ENCODE results near the gene DHRS2. TPM values are rescaled to one million over a fixed set of nuclear protein-coding genes. Genes with fewer than 3 reads are reported as not detected.

The DHRS2 gene
- total and polyA plus RNA-seq, 2 donors (not counting 1 experiment from before 2014, with no cell fraction given), result not detected

GRCh38 chr14:23692416-23692815, 56.3 kb downstream of the DHRS2 start:
- Histone ChIP-seq H3K9ac (ENCODE audit: low read length) (no peak overlapping the region), H2AFZ (ENCODE audit: insufficient read depth, low read depth, low read length, poor library complexity, severe bottlenecking) (no peak overlapping the region), H3K27ac (ENCODE audit: low read length in 2 of 2) (no peak overlapping the region), H4K20me1 (ENCODE audit: control insufficient read depth, insufficient read depth, low read length, poor library complexity, severe bottlenecking) (no peaks in the 10 kb centered on the region), H3K9me3 (ENCODE audit: control extremely low read depth in 1 of 3, control insufficient read depth in 2 of 3, insufficient read depth in 1 of 3, low read length in 2 of 3) (peaks cover 0 to 4% (median 1%) of the 10 kb centered on the region in 3 donors), H3K4me1 (ENCODE audit: control insufficient read depth in 2 of 2, insufficient read depth in 2 of 2, low read length in 2 of 2) (peaks cover 5 to 9% of the 10 kb centered on the region in 2 donors), H3K4me3 (ENCODE audit: control extremely low read depth in 1 of 5, extremely low read depth in 1 of 5, insufficient read depth in 1 of 5, low read depth in 2 of 5, low read length in 4 of 5) (no peak overlapping the region), H3K27me3 (replicated peaks in 1 of 4; ENCODE audit: control extremely low read depth in 1 of 4, control insufficient read depth in 3 of 4, insufficient read depth in 4 of 4, low read length in 3 of 4) (peaks cover 0 to 37% (median 20%) of the 10 kb centered on the region in 4 experiments), H3K79me2 (ENCODE audit: control insufficient read depth, insufficient read depth, low read length) (no peaks in the 10 kb centered on the region), H3K4me2 (replicated peaks; ENCODE audit: low read depth, low read length, poor library complexity, severe bottlenecking) (no peak overlapping the region), H3K36me3 (replicated peaks in 1 of 2; ENCODE audit: control extremely low read depth in 1 of 2, control insufficient read depth in 1 of 2, extremely low read depth in 1 of 2, insufficient read depth in 2 of 2, low read length in 1 of 2) (no peaks in the 10 kb centered on the region)
- ATAC-seq (ENCODE audit: low read depth), result no peak
- H3K9me3 Mint-ChIP-seq (ENCODE audit: insufficient read depth), result no peaks in the 10 kb centered on the region
- no peak overlapping the region for H3K4me3 Mint-ChIP-seq
- no CpG with 5 or more reads among the region's 1 CpG for WGBS (ENCODE audit: insufficient coverage)
- ChIA-PET CTCF (no interaction called here), POLR2A (no interaction called here)
- DNase-seq, result no peak
- peaks cover 30% of the 10 kb centered on the region for H3K27me3 Mint-ChIP-seq
- no peaks in the 10 kb centered on the region for H3K4me1 Mint-ChIP-seq
- H3K27ac Mint-ChIP-seq, result no peak overlapping the region
- intact Hi-C loops (cut with micrococcal nuclease), result no loop called here
- TF ChIP-seq EZH2 (IDR thresholded peaks at IDR 0.05; ENCODE audit: borderline replicate concordance, insufficient read depth, low read depth, low read length, poor library complexity, severe bottlenecking), result no peak

GRCh38 chr14:23693252-23693775, 57.1 kb downstream of the DHRS2 start:
- ChIA-PET CTCF (no interaction called here), POLR2A (no interaction called here)
- H3K9me3 Mint-ChIP-seq (ENCODE audit: insufficient read depth), result no peaks in the 10 kb centered on the region
- Histone ChIP-seq H2AFZ (ENCODE audit: insufficient read depth, low read depth, low read length, poor library complexity, severe bottlenecking) (no peak overlapping the region), H4K20me1 (ENCODE audit: control insufficient read depth, insufficient read depth, low read length, poor library complexity, severe bottlenecking) (no peaks in the 10 kb centered on the region), H3K36me3 (replicated peaks in 1 of 2; ENCODE audit: control extremely low read depth in 1 of 2, control insufficient read depth in 1 of 2, extremely low read depth in 1 of 2, insufficient read depth in 2 of 2, low read length in 1 of 2) (no peaks in the 10 kb centered on the region), H3K4me3 (ENCODE audit: control extremely low read depth in 1 of 5, extremely low read depth in 1 of 5, insufficient read depth in 1 of 5, low read depth in 2 of 5, low read length in 4 of 5) (no peak overlapping the region), H3K27ac (ENCODE audit: low read length in 2 of 2) (no peak overlapping the region), H3K9ac (ENCODE audit: low read length) (no peak overlapping the region), H3K79me2 (ENCODE audit: control insufficient read depth, insufficient read depth, low read length) (no peaks in the 10 kb centered on the region), H3K4me1 (ENCODE audit: control insufficient read depth in 2 of 2, insufficient read depth in 2 of 2, low read length in 2 of 2) (peaks cover 5 to 9% of the 10 kb centered on the region in 2 donors), H3K4me2 (replicated peaks; ENCODE audit: low read depth, low read length, poor library complexity, severe bottlenecking) (no peak overlapping the region), H3K27me3 (replicated peaks in 1 of 4; ENCODE audit: control extremely low read depth in 1 of 4, control insufficient read depth in 3 of 4, insufficient read depth in 4 of 4, low read length in 3 of 4) (peaks cover 0 to 40% (median 23%) of the 10 kb centered on the region in 4 experiments), H3K9me3 (ENCODE audit: control extremely low read depth in 1 of 3, control insufficient read depth in 2 of 3, insufficient read depth in 1 of 3, low read length in 2 of 3) (peaks cover 0 to 4% (median 1%) of the 10 kb centered on the region in 3 donors)
- ATAC-seq (ENCODE audit: low read depth) (no peak), DNase-seq (no peak)
- H3K4me3 Mint-ChIP-seq, result no peak overlapping the region
- WGBS (ENCODE audit: insufficient coverage), result 93% methylated on average over 10 of the region's 11 CpGs
- no peaks in the 10 kb centered on the region for H3K4me1 Mint-ChIP-seq
- intact Hi-C loops (cut with micrococcal nuclease), result no loop called here
- no peak overlapping the region for H3K27ac Mint-ChIP-seq
- TF ChIP-seq EZH2 (IDR thresholded peaks at IDR 0.05; ENCODE audit: borderline replicate concordance, insufficient read depth, low read depth, low read length, poor library complexity, severe bottlenecking), result no peak
- no peak for TF ChIP-seq CTCF (IDR thresholded peaks at IDR 0.05)
- H3K27me3 Mint-ChIP-seq, result peaks cover 39% of the 10 kb centered on the region
